GM19397 (cell line): Measurements from ENCODE around the gene ATP1B2.
"Not testable (repeated sequence)": the region's sequence is repeated elsewhere in the genome, so short reads cannot be mapped to it uniquely, and the experiment has no call there.

ENCODE experiments used
- ATAC-seq: cut with Tn5 transposase; IDR thresholded peaks from one replicate; pipeline ENCODE4 v1.9.1; 2021; ENCODE audit warnings: mild to moderate bottlenecking, moderate library complexity; ENCODE audit not compliant: unreplicated experiment

The ATP1B2 gene, protein sequence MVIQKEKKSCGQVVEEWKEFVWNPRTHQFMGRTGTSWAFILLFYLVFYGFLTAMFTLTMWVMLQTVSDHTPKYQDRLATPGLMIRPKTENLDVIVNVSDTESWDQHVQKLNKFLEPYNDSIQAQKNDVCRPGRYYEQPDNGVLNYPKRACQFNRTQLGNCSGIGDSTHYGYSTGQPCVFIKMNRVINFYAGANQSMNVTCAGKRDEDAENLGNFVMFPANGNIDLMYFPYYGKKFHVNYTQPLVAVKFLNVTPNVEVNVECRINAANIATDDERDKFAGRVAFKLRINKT

DNA sequence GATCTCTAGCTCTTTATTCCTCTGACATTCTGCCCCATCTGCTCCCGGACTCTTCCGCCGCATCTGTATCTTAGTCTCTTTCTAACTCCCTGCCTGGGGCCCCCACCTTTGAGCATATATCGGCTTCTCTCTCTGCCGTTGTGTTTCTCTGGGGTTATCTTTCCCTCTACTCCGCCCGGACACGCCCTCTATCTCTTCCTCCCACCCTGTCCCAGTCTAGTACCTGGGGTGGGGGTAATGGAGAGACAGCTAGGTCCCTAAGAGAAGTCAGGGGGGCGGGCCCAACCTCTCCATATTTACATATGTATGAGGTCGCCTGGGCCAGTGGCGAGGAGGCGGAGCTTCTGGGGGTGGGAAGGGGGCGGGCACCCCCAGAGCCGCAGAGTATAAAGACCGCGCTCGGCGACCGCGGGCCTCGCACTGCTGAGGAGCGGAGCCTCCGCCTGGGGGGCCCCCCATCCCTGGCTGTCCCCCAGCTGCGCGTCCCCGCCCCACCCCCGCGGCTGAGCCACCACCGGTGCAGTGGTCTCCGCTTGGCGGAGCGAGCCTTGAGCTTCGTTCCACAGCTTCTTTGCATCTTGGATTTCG, at the start of gene ATP1B2:
Gene ATP1B2, plus strand, starts transcription at position 418 of the 588 bp plus-strand sequence. CDS start 593 bp downstream, outside the sequence.
- ATAC-seq = no peak

DNA sequence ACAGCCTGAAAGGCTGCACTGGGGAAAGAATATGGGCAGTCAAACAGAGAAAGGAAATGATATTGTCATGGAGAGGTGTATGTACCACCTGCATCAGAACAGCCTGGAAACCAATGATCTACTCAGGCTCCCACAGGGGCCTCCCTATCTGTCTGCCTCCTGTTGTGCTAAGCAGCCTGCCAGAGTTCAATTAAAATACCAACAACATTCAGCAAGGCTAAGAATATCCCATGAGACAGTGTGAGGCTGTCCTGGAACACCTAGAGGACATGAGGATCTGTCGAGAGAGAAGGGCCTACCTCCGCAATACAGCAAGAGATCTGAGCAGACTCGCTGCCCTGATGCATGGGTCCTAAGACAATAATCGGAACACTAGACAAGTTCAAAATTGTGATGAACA, 44.4 kb upstream of the ATP1B2 start:
- ATAC-seq = no peak

DNA sequence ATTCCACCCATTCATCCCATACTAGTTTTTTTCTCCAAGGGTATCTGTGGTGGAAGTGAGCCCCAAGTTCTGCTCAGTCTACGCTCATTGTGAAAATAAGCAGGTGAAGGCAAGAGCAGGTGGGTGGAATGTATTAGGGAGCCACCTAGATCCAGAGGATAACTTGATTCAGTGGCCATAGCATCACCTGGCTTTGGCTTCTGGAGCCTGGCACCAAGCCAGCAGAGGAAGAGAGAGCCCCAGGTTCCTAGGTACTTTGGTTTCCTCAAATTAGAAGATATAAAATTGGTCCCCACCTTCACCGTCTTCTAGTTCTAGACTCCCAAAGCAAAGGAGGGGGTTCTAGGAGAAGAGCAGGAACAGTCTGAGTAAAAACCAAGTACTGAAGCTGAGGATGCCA, 40.1 kb upstream of the ATP1B2 start:
- no peak for ATAC-seq

DNA sequence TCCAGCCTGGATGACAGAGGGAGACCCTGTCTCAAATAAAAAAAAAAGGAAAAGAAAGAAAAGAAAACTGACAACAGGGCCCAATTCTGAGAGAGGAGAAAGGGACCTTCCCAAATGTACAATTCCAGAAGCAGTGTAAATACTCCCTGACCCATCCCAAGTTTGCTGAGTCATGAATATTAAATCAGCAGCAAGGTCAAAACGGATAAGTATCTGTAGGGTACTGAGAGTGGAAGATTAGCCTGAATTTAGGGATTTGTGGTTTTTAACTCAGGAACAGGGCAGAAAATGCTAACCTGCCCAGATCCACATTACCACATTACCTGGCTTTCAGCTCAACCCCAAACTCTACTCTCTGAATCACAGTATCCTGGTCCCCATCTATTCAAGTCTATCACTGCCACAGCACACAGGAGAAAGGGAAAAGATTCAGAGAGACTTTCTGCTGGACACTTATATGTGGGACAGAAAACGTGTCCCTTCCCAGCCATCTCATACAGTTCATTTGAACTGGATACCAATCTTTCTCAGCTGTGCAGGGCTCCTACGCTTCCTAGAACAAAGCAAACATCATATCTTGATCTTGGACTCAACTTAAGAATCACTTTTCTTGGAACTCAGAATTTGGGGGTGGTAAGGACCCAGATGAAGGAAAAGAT, 39.0 kb upstream of the ATP1B2 start:
- no peak for ATAC-seq

DNA sequence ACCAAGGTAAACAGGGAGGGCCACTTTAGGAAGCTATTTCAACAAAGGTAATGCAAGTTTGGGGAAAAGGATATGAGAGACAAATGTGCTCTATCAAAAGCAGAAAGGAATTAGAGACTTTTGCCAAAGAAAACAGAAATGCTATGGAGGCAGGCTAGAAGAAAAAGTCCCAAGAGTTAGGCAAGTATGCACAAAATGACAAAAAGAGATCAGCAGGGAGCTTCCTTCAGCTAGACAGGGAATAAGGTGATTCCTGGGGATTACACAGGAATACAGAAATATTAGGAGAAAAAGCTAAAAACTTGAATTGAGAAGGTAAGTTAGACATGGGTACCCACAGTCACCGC, 38.5 kb upstream of the ATP1B2 start:
- ATAC-seq = no peak

DNA sequence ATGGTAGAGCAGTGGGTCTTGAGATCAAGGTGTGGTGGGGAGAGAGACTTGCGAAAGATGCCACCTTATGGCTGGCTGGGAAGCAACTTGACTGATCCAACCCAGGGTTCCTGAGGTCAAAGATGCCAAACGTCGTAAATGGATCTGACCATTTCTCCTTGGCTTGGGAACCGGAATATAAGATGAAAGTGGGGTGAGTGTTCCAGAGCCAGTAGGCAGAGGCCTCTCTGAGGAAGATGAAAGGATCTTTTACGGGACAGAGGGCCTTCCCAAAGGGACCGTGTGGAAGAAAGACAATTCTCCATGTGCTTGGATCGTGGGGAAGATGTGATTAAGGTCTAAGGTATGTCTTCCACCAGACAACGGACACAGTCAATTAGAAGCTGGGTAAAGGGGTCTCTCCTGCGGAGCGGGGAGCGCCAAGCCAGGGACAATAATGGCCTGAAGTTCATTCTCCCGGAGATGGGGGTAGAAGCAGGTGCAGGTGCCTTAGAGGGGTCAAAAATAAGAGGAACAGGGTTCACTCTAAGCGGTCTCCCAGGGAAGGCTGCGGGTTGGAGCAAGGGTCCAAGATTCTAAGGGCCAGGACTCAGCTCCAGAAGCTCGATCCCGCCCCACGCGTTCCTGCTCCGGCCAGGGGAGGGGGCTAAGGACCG, 36.8 kb upstream of the ATP1B2 start:
- no peak for ATAC-seq

DNA sequence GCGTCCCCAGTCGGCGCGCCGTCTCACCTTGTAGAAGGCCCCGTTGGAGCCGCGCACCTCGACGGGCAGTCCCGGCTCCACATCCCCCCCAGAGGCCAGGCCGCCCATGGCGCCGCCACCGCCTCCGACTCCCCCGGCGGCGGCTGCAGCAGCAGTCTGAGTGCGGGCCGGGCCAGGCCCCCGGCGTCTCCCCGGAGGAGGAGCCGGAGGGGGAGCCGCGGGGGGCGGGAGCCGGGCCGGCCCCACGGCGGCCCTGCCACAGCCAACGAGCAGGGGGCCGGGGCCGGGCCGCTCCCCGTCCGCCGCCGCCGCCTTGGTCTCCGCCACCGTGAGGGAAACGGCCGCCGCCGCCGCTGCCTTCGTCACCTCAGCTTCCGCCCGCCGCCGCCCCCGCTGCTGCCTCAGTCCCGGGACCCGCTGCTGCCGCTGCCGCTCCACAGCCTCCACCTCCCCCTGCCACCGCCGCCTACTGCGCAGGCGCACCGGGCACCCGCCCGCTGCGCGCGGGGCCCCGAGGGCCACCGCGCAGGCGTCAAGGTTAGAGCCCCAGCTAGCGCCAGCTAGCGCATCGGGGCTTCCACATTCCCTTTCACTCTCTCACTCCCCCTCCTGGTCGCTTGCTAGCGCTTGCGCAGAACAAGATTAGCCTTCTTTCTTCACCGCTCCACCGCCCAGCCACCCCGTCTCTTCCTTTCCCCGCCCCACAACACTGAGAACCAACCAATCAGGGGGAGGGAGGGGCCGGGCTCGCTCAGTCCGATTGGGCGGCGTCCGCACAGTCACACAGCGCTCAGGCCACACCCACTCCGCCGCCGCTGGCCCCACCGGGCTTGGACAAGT, 36.1 kb upstream of the ATP1B2 start, which contains the start of gene FXR2:
Gene FXR2, minus strand, starts transcription at position 473 of the 840 bp plus-strand sequence. Its CDS starts 365 bp downstream, at position 108.
- peak; percentile 82 for ATAC-seq

DNA sequence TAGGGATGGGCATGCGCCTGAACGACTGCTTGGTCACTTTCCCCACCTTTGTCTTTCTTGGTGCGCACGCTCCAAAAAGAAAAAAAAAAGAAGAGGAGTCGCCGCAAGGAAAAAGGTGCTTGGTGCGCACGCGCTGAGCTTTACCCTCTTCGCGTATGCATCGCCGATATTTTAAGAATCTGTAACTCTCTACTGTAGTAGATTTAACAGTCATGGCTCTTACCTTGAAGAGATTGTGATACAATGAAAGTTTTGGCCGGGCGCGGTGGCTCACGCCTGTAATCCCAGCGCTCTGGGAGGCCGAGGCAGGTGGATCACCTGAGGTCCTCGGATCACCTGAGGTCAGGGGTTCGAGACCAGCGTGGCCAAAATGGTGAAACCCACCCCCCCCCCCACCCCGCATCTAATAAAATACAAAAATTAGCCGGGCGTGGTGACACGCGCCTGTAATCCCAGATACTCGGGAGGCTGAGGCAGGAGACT, 35.4 kb upstream of the ATP1B2 start:
- no peak for ATAC-seq

DNA sequence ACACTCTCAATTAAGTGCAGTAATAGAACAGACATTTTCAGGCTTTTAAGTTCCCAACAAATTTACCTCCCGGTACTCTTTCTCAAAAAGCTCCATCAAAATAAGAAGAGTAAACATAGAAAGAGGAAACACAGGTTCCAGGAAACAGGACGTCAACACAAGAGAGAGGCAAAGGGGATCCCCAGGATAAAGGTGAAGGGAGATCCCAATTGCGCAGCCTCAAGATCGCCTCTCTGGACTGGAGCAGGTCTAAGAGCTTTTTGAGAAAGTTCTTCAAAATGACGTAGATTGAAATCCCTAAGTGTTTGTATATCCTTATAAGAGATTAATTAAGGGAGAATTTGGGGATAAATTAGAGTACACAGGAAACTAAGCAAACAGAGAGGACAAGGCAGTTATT, 32.1 kb upstream of the ATP1B2 start:
- ATAC-seq = no peak

DNA sequence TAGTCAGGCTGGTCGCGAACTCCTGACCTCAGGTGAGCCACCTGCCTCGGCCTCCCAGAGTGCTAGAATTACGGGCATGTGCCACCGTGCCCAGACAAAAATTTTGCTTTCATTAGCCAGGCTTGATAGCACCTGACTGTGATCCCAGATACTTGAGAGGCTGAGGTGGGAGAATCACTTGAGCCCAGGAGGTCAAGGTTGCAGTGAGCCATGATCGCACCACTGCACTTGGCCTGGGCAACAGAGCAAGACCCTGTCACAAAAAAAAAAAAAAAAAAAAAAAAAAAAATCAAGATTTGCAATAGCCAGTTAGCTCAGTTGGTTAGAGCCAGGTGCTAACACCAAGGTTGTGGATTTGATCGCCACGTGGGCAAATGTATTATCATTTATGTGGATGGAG, 29.9 kb upstream of the ATP1B2 start:
- no peak for ATAC-seq

DNA sequence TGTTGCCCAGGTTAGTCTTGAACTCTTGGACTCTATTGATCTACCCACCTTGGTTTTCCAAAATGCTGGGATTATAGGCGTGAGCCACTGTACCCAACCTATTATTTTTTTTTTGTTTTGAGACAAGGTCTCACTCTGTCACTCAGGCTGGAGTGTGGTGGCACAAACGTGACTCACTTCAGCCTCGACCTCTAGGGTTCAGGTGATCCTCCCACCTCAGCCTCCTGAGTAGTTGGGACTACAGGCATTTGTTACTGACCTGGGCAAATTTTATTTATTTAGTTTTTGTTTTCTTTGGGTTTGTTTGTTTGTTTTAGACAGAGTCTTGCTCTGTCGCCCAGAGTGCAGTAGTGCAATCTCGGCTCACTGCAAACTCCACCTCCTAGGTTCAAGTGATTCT, 27.1 kb upstream of the ATP1B2 start:
- no peak for ATAC-seq

DNA sequence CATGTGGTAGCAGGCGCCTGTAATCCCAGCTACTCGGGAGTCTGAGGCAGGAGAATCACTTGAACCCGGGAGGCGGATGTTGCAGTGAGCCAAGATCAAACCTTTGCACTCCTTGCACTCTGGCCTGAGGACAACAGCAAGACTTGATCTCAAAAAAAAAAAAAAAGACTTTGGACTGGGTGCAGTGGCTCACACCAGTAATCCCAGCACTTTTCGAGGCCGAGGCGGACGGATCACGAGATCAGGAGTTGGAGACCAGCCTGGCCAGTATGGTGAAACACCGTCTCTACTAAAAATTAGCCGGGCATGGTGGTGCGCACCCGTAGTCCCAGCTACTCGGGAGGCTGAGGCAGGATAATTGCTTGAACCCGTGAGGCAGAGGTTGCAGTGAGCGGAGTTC, 25.0 kb upstream of the ATP1B2 start:
- not testable (repeated sequence) for ATAC-seq

DNA sequence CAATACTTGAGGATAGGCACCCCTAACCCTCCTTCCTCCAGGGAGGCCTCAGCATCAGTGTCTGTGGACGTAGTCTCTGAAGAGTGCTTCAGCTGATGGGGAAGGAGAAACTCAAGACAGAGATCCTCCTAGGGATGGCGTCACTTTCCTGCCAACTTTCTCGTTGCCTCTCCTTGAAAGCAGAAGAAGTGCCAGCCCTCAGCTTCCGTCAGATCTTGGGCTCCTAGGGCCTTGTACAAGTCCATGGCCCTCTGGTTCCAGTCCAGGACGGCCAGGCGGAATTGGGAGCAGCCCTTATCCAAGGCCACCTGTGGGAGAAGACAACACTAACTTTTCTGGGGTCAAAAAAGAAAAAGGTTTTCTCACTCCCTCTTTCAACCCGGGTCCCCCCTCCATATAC, 24.4 kb upstream of the ATP1B2 start:
- no peak for ATAC-seq

DNA sequence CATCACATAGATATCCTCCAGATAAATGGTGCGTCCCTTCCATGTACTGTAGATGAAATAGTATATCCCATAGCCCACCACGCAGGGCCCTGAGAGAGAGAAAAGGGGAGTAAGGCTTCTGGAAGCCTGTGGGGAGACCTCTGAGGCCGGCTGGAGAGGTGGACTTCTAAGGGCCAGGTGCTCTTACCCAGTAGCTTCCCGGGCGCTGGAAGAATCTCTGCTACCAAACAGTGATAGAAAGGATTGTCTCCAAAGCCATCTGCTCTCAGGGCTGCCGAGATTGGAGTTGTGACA, 23.8 kb upstream of the ATP1B2 start:
- ATAC-seq = no peak

DNA sequence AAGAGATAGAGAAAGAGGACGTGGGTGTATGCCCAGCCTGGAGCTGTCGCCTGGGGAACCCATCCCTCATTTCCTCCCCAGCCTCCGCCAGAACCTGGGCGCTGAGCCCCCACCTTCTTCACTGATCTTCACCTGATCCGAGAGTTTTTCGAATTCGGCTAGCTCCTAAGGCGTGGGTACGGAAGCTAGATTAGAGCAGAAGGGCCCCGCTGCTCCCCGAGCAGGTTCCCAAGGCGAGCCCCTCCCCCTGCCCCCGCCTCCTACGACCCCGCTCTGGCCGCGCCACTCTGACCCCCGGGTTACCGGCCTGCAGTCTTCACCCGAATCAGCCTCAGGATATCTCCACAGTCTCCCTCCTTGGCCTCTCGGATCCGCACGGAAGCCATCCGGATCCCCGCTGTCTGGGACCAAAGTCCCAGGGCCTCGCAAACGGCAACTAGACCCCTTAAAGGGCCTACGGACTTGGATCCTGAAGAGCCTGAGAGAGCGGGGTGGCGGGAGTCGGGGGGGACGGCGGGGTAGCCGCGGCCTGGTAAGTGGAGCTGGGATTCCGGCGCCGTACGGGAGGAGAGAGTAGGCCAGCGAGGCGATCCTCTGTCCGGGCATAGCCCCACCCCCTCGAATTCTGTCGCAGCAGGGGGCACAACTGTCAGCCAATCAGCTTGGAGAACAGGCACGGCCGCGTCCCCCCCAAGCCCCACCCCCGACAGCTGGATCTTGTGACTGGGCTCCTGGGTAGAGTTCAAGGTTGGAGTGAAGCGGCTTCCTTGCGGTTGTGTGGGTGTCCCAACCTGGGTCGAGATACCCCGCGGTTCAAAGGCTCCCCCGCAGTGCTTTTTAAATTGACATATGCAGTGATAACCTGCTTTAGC, 23.2 kb upstream of the ATP1B2 start, which contains the start of gene SAT2:
Gene SAT2, minus strand, starts transcription at position 572 of the 872 bp plus-strand sequence. Its CDS starts 186 bp downstream, at position 386.
- peak; percentile 81 for ATAC-seq

DNA sequence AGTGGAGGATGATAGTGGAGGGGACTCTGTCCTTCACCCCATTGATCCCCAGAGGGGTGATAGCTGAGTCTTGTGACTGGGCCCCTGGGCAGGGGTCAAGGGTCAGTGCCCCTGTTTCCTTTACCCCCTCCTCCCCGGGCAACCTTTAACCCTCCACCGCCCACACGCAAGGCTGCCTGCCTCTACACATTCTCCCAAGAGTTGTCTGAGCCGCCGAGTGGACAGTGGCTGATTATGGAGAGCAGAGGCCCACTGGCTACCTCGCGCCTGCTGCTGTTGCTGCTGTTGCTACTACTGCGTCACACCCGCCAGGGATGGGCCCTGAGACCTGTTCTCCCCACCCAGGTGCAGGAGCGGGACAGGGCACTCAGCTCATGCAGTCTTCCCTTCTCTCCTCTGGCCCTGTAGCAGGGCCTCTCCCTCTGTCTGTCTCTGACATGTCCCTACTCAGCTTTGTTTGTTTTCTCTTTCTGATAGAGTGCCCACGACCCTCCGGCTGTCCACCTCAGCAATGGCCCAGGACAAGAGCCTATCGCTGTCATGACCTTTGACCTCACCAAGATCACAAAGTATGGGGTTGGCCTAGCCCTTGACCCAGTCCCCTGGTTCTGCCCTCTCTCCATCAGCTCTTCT, 20.7 kb upstream of the ATP1B2 start, which contains the start of gene SHBG:
Gene SHBG, plus strand, starts transcription at position 197 of the 633 bp plus-strand sequence. Its CDS starts 38 bp downstream, at position 235.
- ATAC-seq = no peak

DNA sequence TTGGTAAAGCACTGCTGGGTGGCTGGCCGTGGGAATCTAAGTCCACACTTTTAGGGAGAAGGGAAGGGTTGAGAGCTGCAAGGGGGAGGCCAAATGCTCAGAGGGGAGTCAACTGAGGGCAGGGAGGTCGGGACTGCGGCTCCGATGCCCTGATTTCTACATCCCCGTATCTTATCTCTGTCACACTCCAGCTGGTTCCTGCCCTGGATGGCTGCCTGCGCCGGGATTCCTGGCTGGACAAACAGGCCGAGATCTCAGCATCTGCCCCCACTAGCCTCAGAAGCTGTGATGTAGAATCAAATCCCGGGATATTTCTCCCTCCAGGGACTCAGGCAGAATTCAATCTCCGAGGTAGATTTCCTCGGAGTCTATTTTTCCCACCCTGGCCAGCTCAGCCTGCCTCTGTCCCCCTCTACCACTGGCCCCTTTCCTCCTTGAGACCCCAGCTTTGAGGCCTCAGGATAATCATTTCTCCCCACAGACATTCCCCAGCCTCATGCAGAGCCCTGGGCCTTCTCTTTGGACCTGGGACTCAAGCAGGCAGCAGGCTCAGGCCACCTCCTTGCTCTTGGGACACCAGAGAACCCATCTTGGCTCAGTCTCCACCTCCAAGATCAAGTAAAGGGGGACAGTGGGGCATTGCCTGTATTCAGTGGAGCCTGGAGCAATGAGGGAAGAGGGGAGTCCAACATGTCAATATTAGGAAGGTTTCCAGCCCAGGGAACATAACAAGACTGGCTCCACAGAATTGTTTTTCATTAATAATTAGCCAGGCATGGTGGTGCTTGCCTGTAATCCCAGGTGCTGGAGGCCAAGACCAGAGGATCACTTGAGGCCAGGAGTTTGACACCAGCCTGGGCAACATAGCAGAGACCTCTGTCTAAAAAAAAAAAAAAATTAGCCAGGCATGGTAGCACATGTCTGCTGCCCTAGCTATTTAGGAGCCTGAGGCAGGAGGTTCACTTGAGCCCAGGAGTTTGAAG, 19.0 kb upstream of the ATP1B2 start:
- ATAC-seq = no peak

DNA sequence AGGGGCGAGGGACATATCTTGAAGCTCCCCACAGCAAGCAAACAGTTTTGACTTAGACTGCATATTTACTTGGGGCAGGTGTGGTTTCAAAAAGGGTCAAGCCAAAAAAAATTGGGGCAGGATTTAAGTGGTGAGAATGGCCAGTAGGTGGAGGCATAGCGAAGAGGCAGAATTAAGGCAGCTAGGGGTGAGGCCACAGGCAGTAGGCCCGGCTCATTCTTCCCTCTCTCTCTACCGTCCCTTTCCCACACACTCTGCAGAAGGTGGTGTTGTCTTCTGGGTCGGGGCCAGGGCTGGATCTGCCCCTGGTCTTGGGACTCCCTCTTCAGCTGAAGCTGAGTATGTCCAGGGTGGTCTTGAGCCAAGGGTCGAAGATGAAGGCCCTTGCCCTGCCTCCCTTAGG, 18.2 kb upstream of the ATP1B2 start:
- ATAC-seq = no peak
